ENCODE measurements around the gene PRSS57. TPM values are rescaled to one million over a fixed set of nuclear protein-coding genes. Genes with fewer than 3 reads are reported as not detected.

Gene PRSS57
- total RNA-seq, 1 experiment from 2014 or later: not detected

GRCh38 chr19:661427-662196 lies 33.6 kb downstream of the PRSS57 start:
- no peak for TF ChIP-seq CTCF (IDR thresholded peaks at IDR 0.05; ENCODE audit: unreplicated experiment)
- H3K4me3 Mint-ChIP-seq (ENCODE audit: unreplicated experiment): peak overlapping the region; percentile 87
- ChIA-PET CTCF (no interaction called here), POLR2A (interaction anchor here (0.6 to 3.3 kb wide), 9 partner anchors 15 to 142 kb away, joined by 3 to 33 read pairs (median 5); partner anchors contain the start of genes CDC34, FSTL3 and POLRMT)
- H3K9me3 Mint-ChIP-seq (ENCODE audit: unreplicated experiment): no peaks in the 10 kb centered on the region
- peaks cover 7% of the 10 kb centered on the region for H3K36me3 Mint-ChIP-seq (ENCODE audit: insufficient read depth, unreplicated experiment)
- intact Hi-C loops (cut with micrococcal nuclease): loop anchor here (2.0 to 5.0 kb wide), 2 partner anchors 74 to 129 kb away; partner anchors contain the start of gene HCN2
- TSS peak; percentile 47 for BruUV-seq (replicated peaks)
- DNase-seq (ENCODE audit: unreplicated experiment): no peak
- peak overlapping the region; percentile 88 for H3K27ac Mint-ChIP-seq (ENCODE audit: low read depth, unreplicated experiment)
- no peaks in the 10 kb centered on the region for H3K27me3 Mint-ChIP-seq (ENCODE audit: insufficient read depth, unreplicated experiment)
- H3K4me1 Mint-ChIP-seq (ENCODE audit: insufficient read depth, unreplicated experiment): peaks cover 31% of the 10 kb centered on the region

- Mint-ChIP-seq H3K27me3 (ENCODE audit: insufficient read depth, unreplicated experiment) (no peaks in the 10 kb centered on the region), H3K9me3 (ENCODE audit: unreplicated experiment) (no peaks in the 10 kb centered on the region), H3K4me3 (ENCODE audit: unreplicated experiment) (peak overlapping the region; percentile 87), H3K4me1 (ENCODE audit: insufficient read depth, unreplicated experiment) (peaks cover 31% of the 10 kb centered on the region), H3K36me3 (ENCODE audit: insufficient read depth, unreplicated experiment) (peaks cover 7% of the 10 kb centered on the region), H3K27ac (ENCODE audit: low read depth, unreplicated experiment) (peak overlapping the region; percentile 88)
- no peak for DNase-seq (ENCODE audit: unreplicated experiment)
- no TSS peak for BruUV-seq (replicated peaks)
- intact Hi-C loops (cut with micrococcal nuclease): loop anchor here (2.0 to 5.0 kb wide), 2 partner anchors 74 to 128 kb away; partner anchors contain the start of gene HCN2
- ChIA-PET POLR2A (interaction anchor here (0.6 to 3.3 kb wide), 11 partner anchors 16 to 143 kb away, joined by 3 to 33 read pairs (median 5); partner anchors contain the start of genes CDC34, FSTL3 and POLRMT), CTCF (no interaction called here)
- TF ChIP-seq CTCF (IDR thresholded peaks at IDR 0.05; ENCODE audit: unreplicated experiment): no peak
These were observed 34.3 kb downstream of the PRSS57 start for GRCh38 chr19:660793-661426.

- CTCF ChIA-PET: interaction anchor here (0.6 kb wide), 1 partner anchor 362 kb away, joined by 4 read pairs; the partner anchor contains the start of gene RNU6-2
These were observed 36.1 kb downstream of the PRSS57 start for GRCh38 chr19:658916-659839.

More at GRCh38 chr19:658916-659839, 36.1 kb downstream of the PRSS57 start:
- TF ChIP-seq CTCF (IDR thresholded peaks at IDR 0.05; ENCODE audit: unreplicated experiment): no peak
- Mint-ChIP-seq H3K36me3 (ENCODE audit: insufficient read depth, unreplicated experiment) (peaks cover 19% of the 10 kb centered on the region), H3K27ac (ENCODE audit: low read depth, unreplicated experiment) (peak overlapping the region; percentile 88), H3K4me1 (ENCODE audit: insufficient read depth, unreplicated experiment) (peaks cover 23% of the 10 kb centered on the region), H3K9me3 (ENCODE audit: unreplicated experiment) (no peaks in the 10 kb centered on the region), H3K27me3 (ENCODE audit: insufficient read depth, unreplicated experiment) (no peaks in the 10 kb centered on the region), H3K4me3 (ENCODE audit: unreplicated experiment) (peak overlapping the region; percentile 87)
- DNase-seq (ENCODE audit: unreplicated experiment): no peak
- POLR2A ChIA-PET: interaction anchor here (0.6 to 3.3 kb wide), 6 partner anchors 17 to 641 kb away, joined by 3 to 33 read pairs (median 4); partner anchors contain the start of genes CDC34, FSTL3 and POLRMT
- intact Hi-C loops (cut with micrococcal nuclease): loop anchor here (2.0 kb wide), 1 partner anchor 26 kb away; the partner anchor contains the start of gene POLRMT
- no TSS peak for BruUV-seq (replicated peaks)

Data from MCF 10A (cell line).